Lung (tissue), 12 donors: ENCODE results near the gene MALAT1. TPM values are rescaled to one million over a fixed set of nuclear protein-coding genes. Genes with fewer than 3 reads are reported as not detected.

Experiments
- ATAC-seq: fragments of 200-7000 bp; cut with Tn5 transposase; one replicate; pipeline ENCODE4 v1.9.1; 2020; ENCODE audit warnings: moderate number of reproducible peaks; ENCODE audit not compliant: insufficient read depth, low FRiP score
- DNase-seq, 3 donors: peaks; one replicate each; pipeline ENCODE4 v3.0.0-alpha.2; 2013 to 2017
- H3K27ac ChIP-seq, 2 donors: one replicate each; pipeline ENCODE4 v1.5.1; 2013; ENCODE audit warnings: mild to moderate bottlenecking in 2 of 2, moderate library complexity in 2 of 2, control low read depth in 1 of 2, inconsistent platforms in 1 of 2, low read depth in 1 of 2, low read length in 1 of 2
- H3K27me3 ChIP-seq, 3 donors: one replicate each; pipeline ENCODE4 v1.5.1; 2013; ENCODE audit warnings: low read length in 2 of 3; ENCODE audit not compliant: control insufficient read depth in 3 of 3, insufficient read depth in 3 of 3
- H3K36me3 ChIP-seq, 4 donors: one replicate each; pipeline ENCODE4 v1.5.1; 2013; ENCODE audit warnings: low read length in 4 of 4, mild to moderate bottlenecking in 1 of 4, moderate library complexity in 1 of 4; ENCODE audit not compliant: control insufficient read depth in 4 of 4, insufficient read depth in 4 of 4
- H3K4me1 ChIP-seq, 5 donors: one replicate each; pipeline ENCODE4 v1.5.1; 2013; ENCODE audit warnings: low read length in 5 of 5, mild to moderate bottlenecking in 2 of 5, moderate library complexity in 1 of 5; ENCODE audit not compliant: control insufficient read depth in 5 of 5, insufficient read depth in 5 of 5
- H3K4me3 ChIP-seq: one replicate; pipeline ENCODE4 v1.5.1; 2013; ENCODE audit warnings: mild to moderate bottlenecking, control low read depth, moderate library complexity
- H3K9ac ChIP-seq, 2 donors: one replicate each; pipeline ENCODE4 v1.5.1; 2013; ENCODE audit warnings: low read length in 2 of 2, control low read depth in 1 of 2; ENCODE audit not compliant: insufficient read depth in 1 of 2
- H3K9me3 ChIP-seq, 4 donors: one replicate each; pipeline ENCODE4 v1.5.1; 2013; ENCODE audit warnings: low read length in 3 of 4, mild to moderate bottlenecking in 1 of 4, moderate library complexity in 1 of 4; ENCODE audit not compliant: control insufficient read depth in 4 of 4, insufficient read depth in 3 of 4
- WGBS, 2 donors: extraction: QIAGEN DNeasy Blood & Tissue Kit; methylation state at CpG; one replicate each; pipeline ENCODE4 v1.1.7; 2013; 5-methylcytosine and 5-hydroxymethylcytosine counted together
- polyA plus RNA-seq, 2 donors: library from polyadenylated mRNA; stranded (reverse); fragments of 200-250 nt; gene quantifications; one replicate each; pipeline ENCODE4 v1.2.1, GENCODE V29; 2013
- total RNA-seq, 2 donors: library from RNA; depleted of rRNA in 1 of 2; stranded (reverse); fragments of >200 nt in 1 of 2; gene quantifications; one replicate each; pipeline ENCODE4 v1.2.1, GENCODE V29; 2014 to 2021
- TF ChIP-seq, protein P1 (sequence below): IDR thresholded peaks from 2 replicates; pipeline ENCODE4 v1.5.1; 2012; ENCODE audit warnings: mild to moderate bottlenecking; ENCODE audit errors: control extremely low read depth, extremely low read depth
- donor health status: control.
- donor health status: control.
- donor health status: Bipolar disorder and iron deficiency.
- donor health status: healthy.
- donor health status: DM: yes; HTN: yes; CAD: no.

The MALAT1 gene
- total and polyA plus RNA-seq, 4 donors, result 125 to 48,332 (median 6,799) TPM

GRCh38 chr11:65532388-65533064 is 33.7 kb downstream of the MALAT1 start:
- ATAC-seq (no peak), DNase-seq (no peak)
- no peak overlapping the region for H3K4me3 ChIP-seq
- peaks cover 11 to 64% (median 31%) of the 10 kb centered on the region in 4 donors for H3K36me3 ChIP-seq
- H3K9me3 ChIP-seq, result no peaks in the 10 kb centered on the region
- TF ChIP-seq, protein P1, sequence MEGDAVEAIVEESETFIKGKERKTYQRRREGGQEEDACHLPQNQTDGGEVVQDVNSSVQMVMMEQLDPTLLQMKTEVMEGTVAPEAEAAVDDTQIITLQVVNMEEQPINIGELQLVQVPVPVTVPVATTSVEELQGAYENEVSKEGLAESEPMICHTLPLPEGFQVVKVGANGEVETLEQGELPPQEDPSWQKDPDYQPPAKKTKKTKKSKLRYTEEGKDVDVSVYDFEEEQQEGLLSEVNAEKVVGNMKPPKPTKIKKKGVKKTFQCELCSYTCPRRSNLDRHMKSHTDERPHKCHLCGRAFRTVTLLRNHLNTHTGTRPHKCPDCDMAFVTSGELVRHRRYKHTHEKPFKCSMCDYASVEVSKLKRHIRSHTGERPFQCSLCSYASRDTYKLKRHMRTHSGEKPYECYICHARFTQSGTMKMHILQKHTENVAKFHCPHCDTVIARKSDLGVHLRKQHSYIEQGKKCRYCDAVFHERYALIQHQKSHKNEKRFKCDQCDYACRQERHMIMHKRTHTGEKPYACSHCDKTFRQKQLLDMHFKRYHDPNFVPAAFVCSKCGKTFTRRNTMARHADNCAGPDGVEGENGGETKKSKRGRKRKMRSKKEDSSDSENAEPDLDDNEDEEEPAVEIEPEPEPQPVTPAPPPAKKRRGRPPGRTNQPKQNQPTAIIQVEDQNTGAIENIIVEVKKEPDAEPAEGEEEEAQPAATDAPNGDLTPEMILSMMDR, result no peak
- H3K9ac ChIP-seq, result no peak overlapping the region
- whole genome bisulfite sequencing, 2 donors, result 88 to 89% methylated on average over 15 of the region's 15 CpGs
- no peaks in the 10 kb centered on the region for H3K4me1 ChIP-seq
- H3K27me3 ChIP-seq, result no peaks in the 10 kb centered on the region
- no peak overlapping the region for H3K27ac ChIP-seq

DNA sequence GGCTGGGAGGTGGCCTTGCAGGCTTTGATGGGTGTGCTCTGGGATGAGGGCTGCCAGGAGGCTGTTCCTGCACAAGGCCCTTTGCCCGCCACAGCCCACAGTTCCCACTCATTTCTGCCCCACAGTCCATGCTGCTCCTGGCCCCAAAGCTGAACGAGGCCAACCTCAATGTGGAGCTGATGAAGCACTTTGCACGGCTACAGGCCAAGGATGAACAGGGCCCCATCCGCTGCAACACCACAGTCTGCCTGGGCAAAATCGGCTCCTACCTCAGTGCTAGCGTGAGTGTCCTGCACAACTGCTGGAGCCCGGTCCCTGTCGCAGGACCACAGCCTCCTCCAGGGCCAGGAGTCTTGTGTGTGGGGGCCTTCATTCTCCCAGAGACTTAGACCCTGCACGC is 36.3 kb downstream of the MALAT1 start:
- Histone ChIP-seq H3K9ac (no peak overlapping the region), H3K27me3 (no peaks in the 10 kb centered on the region), H3K4me3 (no peak overlapping the region), H3K4me1 (peaks cover 0 to 5% (median 3%) of the 10 kb centered on the region in 5 donors), H3K27ac (no peak overlapping the region), H3K9me3 (no peaks in the 10 kb centered on the region), H3K36me3 (peaks cover 14 to 72% (median 25%) of the 10 kb centered on the region in 4 donors)
- TF ChIP-seq, protein P1, result no peak
- DNase-seq, result no peak
- 94 to 95% methylated on average over 9 of the region's 9 CpGs for WGBS, 2 donors
- ATAC-seq, result no peak

- H3K27ac ChIP-seq, result no peak overlapping the region
- peaks cover 0 to 14% (median 9%) of the 10 kb centered on the region in 5 donors for H3K4me1 ChIP-seq
- no peak for ATAC-seq
- DNase-seq, result no peak
- H3K4me3 ChIP-seq, result no peak overlapping the region
- no peaks in the 10 kb centered on the region for H3K9me3 ChIP-seq
- WGBS, 2 donors, result 90 to 91% methylated on average over 12 of the region's 12 CpGs
- peaks cover 3 to 57% (median 16%) of the 10 kb centered on the region in 4 donors for H3K36me3 ChIP-seq
- no peak overlapping the region for H3K9ac ChIP-seq
- TF ChIP-seq, protein P1, result no peak
- no peaks in the 10 kb centered on the region for H3K27me3 ChIP-seq
Observed at GRCh38 chr11:65536412-65537295, 37.8 kb downstream of the MALAT1 start.
